HG03108 (cell line): Measurements from ENCODE around the gene EMCN.

Experiments
- ATAC-seq: cut with Tn5 transposase; IDR thresholded peaks from one replicate; pipeline ENCODE4 v1.9.1; 2021; ENCODE audit warnings: moderate library complexity; ENCODE audit not compliant: unreplicated experiment

Gene EMCN

DNA sequence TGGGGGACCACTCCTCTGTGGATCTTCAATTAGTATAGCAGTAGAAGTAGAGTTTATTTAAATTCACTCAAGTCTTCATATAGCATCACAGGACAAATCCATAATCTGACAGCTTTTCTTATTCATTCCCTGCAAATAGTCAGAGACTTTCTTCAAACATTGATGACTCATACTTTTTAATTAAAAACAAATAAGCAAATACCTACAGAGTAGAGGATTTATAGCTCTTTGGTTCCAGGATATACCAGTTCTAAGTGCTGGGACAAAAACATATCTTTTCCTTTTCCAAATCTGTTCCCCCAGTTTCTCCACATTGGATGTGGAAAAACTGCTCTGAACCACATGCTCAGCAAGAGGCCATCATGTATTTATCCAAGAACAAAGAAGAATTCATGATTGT lies 24.1 kb downstream of the EMCN start:
- no peak for ATAC-seq

DNA sequence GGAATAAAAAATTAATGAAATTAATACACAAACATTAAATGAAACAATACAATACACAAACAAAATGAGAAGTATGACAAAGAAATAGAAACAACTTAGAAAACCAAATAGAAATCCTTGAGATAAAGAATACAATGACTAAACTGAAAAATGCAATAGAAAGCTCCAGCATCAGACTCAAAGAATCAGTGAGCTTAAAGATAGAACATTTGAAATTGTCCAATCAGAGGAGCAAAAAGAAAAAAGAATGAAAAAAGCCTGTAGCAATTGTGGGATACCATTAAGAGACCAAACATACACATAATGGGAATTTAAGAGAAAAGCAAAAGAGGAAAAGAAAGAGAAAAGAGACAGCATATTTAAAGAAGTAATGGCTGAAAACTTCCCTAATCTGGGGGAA lies 25.7 kb downstream of the EMCN start:
- no peak for ATAC-seq

DNA sequence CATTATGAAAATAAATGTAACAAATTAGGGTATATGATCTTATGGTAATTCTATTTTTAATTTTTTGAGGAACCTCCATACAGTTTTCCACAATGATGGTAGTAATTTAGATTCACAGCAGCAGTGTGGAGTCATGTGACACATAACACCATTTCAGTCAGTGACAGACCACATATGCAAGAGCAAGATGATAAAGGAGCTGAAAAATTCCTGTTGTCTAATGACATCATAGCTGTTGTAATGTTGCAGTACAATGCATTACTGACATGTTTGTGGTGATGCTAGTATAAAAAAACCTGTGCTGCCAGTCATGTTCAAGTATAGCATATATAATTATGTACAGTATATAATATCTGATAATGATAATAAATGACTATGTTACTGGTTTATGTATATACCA lies 28.5 kb downstream of the EMCN start:
- no peak for ATAC-seq

DNA sequence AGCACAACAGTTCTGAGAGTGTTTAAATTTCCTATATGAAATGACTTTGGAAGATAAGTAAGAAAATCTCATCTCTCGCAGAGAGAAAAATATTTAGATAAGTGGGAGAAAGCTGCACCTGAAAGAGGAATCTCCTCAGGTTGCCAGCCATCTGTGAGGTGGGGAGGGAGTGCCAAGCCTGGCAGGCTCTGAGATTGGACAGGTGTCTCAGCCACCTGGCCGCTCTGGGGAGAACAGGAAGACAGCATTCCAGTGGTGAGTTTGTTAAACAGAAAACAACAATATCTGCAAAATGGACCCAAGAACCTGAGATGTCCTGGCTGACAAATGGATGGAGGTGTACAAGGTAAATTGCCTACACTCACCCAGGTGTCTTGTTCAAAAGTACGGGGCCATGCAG lies 31.3 kb downstream of the EMCN start:
- no peak for ATAC-seq

DNA sequence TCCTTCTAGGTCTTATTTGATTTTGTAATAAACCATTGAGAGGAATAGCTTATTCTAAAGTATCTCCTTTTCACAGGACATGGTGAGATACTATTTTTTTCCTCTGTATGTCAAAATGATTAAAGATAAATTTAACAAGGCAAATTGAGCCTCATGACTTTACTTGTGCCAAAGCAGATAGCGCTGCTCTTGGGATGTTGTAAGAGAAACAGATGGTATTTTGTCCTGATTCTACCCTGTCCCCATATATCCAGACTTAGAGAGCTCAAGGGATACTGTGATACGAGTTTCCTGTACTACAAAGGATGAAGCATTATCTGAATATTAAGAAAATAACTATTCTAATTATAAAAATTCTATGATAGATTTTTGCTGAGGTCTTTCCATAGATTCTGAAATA lies 34.0 kb downstream of the EMCN start:
- no peak for ATAC-seq

DNA sequence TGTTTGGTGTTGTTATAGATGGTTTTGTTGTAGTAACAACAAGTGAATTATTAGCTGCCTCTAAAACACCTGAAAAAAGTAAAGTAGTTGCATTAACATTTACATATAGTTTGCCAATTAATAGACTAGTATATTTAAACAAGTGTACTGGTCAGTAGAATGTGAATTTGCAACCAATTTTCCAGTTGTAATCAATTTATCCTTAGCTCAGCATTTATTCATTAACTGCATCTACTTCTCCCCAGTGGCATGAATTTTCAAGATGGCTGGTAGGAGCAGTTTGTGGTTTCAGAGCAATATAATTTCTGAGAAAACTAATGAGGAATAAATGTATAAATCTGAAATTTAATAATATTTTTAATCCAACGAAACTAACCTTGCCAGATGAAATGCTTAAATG lies 37.9 kb downstream of the EMCN start:
- ATAC-seq, result no peak

DNA sequence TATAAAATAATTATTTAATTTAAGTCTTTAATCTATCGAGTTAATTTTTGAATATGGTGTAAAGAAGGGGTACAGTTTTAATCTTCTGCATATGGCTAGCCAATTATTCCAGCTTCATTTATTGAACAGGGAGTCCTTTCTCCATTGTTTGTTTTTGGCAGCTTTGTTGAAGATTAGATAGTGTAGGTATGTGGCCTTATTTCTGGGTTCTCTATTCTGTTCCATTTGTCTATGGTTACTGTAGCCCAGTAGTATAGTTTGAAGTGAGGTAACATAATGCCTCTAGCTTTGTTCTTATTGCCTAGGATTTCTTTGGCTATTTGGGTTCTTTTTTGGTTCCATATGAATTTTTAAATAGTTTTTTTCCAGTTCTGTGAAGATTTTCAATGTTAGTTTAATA lies 48.3 kb downstream of the EMCN start:
- no peak for ATAC-seq

DNA sequence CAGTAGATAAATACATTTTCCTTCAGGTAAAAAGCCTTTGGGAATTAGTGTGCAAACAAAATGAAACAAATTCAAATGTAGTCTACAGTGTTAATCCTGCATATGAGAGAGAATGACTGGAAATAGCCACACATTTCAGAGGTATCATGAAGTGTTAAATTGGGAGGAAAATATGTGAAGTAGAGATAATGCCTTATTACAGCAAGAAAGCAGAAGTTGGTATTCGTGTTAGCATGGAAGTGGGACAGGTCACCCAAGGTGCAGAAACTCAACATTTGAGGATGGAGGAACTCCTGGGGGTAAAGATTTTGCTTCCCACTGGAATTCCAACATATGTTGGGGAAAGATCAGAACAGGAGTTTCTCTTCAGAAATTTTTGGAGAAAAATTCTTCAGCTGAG lies 51.3 kb downstream of the EMCN start:
- no peak for ATAC-seq

DNA sequence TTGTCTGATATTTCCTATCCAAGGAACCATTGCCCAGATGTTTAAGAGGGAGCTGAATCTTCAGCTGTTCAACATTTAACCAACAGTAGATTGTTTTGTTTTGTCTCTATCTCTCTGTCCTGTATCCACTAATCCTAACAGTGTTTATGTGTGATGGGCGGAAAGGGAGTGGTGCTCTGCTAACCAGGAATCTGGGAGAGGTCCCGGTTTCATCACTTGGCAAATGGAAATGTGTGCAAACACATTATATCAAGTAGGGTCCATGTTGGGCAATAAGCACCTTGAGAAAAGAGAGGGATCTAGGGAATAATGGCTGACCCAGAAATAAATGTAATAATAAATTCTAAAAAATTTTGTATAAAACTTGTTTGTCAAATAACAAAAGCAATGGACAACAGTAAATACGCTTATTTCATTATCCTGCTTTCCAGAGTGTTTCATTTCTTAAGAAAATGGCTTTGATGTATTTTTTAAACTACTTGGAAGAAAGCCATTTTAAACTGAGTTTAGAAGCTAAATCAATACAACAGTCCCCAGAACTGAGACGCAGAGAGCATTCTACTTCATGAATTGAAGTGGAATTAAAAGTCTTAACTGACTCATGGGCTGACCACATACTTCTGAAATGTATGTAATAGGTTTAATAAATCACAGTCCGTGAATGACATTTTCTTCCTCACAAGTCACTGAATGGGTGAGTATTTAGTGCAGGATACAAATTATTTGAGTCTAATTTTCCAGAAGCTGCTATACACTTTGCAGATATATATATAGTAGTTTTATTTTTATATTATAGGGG lies 55.8 kb downstream of the EMCN start:
- no peak for ATAC-seq

DNA sequence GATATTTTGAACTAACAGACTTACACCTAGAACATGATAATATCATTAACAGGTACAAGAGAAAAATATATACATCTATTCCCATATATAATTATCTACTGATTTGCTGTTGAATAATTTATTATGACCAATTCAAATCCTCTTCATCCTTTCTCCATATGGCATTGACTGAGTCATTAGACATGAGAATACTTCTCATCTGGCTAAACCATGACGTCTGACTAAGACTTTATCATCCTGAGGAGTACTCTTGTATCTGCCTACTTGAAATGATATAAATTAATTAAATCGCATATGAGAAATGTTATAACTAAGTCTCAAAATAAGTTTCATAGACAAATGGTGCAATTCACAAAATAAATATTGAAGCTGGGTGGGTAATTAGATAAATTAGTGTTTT lies 67.4 kb downstream of the EMCN start:
- no peak for ATAC-seq

DNA sequence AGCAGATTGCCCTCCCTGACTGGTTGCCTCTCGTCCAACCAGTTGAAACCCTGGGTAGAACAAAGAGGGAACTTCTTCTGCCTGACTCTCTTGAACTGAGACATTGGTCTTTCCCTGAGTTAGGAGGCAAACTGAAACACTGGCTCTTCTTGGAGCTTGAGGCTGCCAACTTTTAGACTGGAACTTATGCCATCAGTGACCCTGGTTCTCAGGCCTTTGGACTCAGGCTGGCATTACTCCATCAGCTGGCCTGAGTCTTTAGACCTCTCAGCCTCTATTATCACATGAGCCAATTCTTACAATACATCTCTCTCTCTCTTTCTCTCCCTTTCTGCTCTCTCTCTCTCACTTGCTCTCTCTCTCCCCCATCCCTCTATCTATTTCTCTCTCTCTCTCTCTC lies 86.4 kb downstream of the EMCN start:
- ATAC-seq, result no peak

DNA sequence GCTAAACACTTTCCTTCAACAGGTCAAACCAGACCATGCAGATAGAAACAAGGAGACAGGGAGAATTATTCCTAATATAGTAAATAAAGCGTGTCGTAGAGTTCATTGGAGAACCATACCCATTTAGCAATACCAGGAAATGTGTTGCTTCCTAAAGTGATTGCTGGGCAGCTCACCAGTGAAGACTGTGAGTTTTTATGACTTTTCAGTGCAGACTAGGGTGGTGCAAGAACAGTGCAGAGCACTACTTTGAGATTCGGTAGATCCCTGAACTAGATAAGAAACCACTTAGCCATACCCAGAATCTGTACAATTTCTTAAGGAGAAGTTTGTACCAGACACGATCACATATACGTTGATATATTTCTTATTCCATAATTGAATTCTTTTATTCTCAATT lies 87.4 kb downstream of the EMCN start:
- no peak for ATAC-seq

DNA sequence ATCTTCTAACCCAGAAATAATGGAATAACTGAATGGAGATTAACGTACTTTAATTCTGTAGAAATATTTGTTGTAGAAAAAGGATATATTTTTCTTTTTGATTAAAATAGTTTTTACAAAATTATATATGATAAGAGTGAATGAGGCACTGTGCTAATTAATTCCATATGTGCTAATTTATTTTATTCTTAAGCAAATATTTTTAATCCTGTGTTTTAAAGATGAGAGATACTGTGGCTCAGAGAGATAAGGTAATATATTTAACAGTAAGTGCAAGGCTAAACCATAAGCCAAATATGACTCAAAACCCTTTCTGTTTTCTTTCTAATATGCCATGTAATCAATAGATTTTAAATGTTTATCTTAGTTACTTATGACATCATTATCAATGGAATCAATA lies 88.2 kb downstream of the EMCN start:
- no peak for ATAC-seq

DNA sequence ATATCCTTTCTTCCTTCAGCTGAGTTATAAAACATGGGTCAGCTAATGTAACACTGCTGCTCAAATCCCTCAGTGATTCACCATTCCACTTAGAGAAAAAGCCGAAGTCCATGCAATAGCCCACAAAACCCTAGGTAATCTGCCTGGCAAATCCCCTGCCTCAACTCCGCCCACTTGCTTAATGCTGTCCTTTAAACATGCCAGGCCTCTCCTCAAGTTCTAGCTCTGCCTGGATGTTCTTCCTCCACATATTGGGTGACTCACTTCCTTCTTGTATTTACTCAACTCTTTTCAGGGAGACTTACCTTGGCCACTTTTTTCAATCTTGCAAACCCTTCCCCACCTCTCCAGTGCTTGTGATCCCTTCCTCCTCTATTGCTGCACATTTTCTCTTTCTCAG lies 89.8 kb downstream of the EMCN start:
- ATAC-seq, result no peak

DNA sequence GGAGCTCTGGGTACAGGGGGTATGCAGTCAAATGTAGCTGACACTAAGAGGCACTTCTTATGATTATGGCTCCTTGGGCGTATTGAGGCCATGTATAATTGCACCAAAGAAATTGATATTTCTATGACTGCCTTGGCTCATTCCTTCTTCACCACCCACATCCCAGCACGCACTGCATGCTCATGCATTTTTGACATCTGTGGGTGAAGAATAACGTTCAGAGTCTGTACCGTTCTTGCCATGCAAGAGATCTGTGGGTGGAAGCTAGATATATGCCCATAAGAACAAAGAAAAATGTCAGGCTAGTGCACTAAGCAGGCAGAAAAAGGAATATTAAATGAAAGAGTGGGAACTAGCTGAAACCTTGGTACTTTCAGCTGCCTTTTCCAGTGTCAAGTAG lies 93.4 kb downstream of the EMCN start:
- ATAC-seq, result no peak

DNA sequence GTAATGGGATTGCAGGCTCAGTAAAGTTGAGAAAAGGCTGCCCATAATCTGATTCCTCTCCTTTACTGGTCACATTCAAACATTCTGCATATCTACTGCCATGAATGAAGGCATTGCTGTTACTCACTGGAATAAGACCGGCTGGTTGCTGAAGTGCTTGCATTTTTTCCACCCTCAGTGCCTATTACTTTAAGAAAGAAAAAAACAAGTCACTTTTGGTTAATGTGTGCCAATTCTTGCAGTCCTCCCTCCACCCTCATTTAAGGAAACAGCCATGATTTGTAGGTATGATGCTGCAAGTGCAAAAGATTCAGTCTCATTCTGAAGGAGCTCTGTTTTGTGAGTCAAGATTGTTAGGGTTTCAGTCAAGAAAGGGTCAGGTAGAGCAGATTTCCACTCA lies 94.9 kb downstream of the EMCN start:
- ATAC-seq, result no peak

DNA sequence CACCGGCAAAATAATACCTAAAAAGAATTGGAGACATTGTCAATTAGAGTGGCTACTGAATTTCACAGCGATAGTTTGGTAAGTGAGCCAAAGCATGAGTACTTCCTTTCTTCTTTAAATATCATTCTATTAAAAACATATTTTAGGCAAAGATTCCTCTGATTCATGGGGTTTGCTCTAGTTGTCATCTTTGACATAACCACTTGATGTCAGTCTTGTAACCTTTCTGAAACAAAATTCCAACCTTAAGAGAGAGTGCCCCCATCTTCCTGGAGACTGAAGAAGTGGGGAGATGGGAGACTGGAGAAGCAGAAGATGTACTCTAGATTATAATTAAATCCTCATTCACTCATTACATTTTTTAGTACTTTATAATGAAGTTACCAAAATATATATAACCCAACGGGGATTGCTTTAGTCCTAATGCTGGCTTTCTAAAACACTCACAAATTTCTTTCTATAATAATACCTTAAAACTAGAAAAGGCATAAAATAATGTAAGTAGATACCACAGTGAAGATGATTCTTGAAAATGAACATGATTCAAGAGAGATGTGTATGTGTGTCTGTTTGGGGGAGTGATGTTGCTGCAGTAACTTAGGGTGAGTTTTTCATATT lies 96.4 kb downstream of the EMCN start:
- ATAC-seq, result no peak

DNA sequence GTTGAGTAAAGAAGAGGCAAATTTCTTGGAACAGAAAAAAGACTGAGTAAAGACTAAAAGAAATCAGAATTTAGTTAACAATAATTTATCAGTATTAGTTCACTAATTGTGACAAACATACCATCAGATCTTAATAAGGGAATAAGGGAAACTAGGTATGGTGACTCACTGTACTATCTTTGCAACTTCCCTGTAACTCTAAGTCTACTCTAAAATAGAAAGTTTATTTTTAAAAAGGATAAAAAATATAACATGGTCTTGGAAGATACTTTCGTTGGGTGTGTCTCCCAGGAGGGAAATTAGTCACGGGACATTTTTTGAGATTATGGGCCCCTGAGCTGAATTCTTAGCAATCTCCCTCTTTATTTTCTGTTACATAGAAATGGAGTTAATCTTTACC lies 97.3 kb downstream of the EMCN start:
- no peak for ATAC-seq

DNA sequence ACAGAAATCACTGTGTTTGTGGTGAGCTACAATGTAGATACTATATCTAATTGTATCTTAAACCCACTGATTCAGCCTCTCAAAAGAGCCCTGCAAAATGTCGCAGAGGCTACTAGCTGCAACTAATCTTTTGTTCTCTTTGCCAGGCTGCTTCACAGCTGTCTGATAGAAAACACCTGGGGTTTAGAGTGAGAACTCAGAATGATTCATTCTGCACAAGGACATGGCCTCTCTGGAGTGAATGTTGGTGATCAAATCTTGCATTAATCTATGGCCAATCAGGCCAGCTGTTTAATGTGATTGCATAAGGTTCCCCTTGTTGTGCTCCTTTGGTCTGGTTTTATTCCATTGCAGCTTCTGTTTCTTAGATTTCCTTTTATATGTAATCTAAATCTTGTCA lies 100.3 kb downstream of the EMCN start:
- no peak for ATAC-seq

DNA sequence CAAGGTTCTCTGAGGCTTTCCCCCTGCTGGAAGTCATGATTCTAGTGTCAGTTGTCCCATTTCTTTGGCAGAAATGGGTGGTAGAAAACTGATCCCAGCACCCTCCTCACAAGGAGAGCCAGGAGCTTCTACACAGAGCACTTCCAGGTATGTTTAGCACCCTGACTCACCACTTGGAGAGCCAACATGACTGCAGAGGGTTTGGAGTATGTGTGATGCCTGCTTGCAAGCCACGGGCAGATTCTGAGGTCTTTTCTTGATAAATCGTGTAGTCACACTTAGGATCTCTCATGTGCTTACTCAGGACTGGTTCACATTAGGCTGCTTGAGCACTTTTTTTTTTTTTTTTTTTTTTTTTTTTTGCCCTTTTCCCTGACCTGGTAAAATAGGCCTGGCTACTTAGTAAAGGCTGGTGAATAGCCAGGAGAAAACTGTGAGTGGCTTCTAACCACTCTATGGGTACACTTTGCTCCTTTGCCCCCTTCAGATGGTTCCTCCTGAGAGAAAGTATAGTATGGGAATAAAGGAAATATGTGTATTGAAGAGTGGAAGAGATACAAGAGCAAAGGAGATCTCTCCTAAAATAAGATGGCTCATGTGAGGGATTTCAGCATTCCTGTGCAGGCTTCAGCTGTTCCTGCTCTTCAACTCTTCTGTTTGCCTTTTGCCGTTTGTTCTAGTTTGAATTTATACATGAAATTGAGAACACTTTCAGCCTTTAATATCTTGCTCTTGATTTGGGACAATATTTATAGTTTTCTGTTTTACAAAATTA lies 103.6 kb downstream of the EMCN start:
- no peak for ATAC-seq

DNA sequence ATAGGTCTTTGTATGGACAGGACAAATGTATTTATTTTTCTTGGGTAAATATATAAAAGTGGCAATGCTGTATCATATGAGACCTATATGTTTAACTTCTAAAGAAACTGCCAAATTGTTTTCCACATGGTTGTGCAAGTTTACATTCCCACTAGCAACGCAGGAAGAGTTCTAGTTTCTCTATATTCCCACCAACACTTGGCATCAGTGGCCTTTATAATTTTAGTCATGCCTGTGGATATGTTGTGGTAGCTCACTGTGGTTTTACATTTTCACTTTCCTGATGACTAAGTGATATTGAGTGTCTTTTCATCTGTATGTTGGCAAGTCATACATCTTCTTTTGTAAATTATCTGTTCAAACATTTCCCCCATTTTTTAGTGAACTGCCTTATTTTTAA lies 126.0 kb downstream of the EMCN start:
- ATAC-seq, result no peak

DNA sequence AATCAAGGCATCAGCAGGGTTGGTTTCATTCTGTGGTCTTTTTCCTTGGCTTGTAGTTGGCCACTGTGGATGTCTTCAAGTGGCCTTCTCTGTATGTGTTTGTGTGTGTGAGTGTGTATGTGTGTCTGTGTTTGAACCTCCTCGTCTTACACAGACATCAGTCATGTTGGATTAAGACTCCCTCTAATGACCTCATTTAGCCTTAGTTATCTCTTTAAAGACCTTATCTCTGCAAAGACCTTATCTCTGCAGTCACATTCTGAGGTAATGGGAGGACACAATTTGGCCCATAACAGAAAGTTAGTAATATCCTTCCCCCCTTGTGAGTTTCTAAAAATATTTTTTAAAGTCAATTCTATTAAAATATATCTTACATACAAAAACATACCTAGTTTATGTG lies 126.7 kb downstream of the EMCN start:
- ATAC-seq, result no peak
